ENCODE data around the gene TMEM126B. TPM values are rescaled to one million over a fixed set of nuclear protein-coding genes. Genes with fewer than 3 reads are reported as not detected.

The TMEM126B gene
- total RNA-seq, 1 experiment from 2014 or later, result 38.1 TPM

GRCh38 chr11:85656777-85657176 lies 28.4 kb downstream of the TMEM126B start:
- BruUV-seq (replicated peaks), result no TSS peak
- Histone ChIP-seq H3K79me2 (ENCODE audit: low read depth) (peaks cover 60% of the 10 kb centered on the region), H3K4me3 (no peak overlapping the region), H3K36me3 (ENCODE audit: low read depth) (peaks cover 65% of the 10 kb centered on the region), H3K9me2 (ENCODE audit: insufficient read depth) (no peaks in the 10 kb centered on the region), H3K9me3 (ENCODE audit: insufficient read depth, low read depth) (no peaks in the 10 kb centered on the region), H4K20me1 (ENCODE audit: insufficient read depth) (peaks cover 54% of the 10 kb centered on the region), H3K27me3 (ENCODE audit: insufficient read depth, low read depth) (no peaks in the 10 kb centered on the region), H3K27ac (peak overlapping the region; percentile 20; the same call in 1 of the 2 replicates), H3K4me1 (replicated peaks; ENCODE audit: insufficient read depth) (peaks cover 44% of the 10 kb centered on the region), H2AFZ (no peak overlapping the region), H3F3A (ENCODE audit: insufficient read depth, low read depth) (peaks cover 75% of the 10 kb centered on the region), H3K4me2 (no peak overlapping the region)
- TF ChIP-seq EZH2 (IDR thresholded peaks at IDR 0.05; ENCODE audit: low read depth) (no peak), CTCF (conservative IDR thresholded peaks at IDR 0.05) (no peak)
- CTCF ChIA-PET, result no interaction called here
- DNase-seq, result no peak
- POLR2A ChIA-PET (ENCODE audit: unreplicated experiment), result interaction anchor here (0.5 kb wide), 1 partner anchor 975 kb away, joined by 4 read pairs; no protein-coding TSS in a partner anchor
- intact Hi-C loops (cut with micrococcal nuclease; ENCODE audit: unreplicated experiment), result no loop called here

GRCh38 chr11:85658180-85658579 lies 29.8 kb downstream of the TMEM126B start:
- BruUV-seq (replicated peaks), result no TSS peak
- H4K20me1 ChIP-seq (ENCODE audit: insufficient read depth), result peaks cover 68% of the 10 kb centered on the region

GRCh38 chr11:85661972-85662664 lies 33.7 kb downstream of the TMEM126B start:
- Histone ChIP-seq H3F3A (ENCODE audit: insufficient read depth, low read depth) (peaks cover 36% of the 10 kb centered on the region), H3K4me1 (replicated peaks; ENCODE audit: insufficient read depth) (peaks cover 48% of the 10 kb centered on the region), H3K27ac (no peak overlapping the region), H3K9me2 (ENCODE audit: insufficient read depth) (no peaks in the 10 kb centered on the region), H3K27me3 (ENCODE audit: insufficient read depth, low read depth) (no peaks in the 10 kb centered on the region), H3K79me2 (ENCODE audit: low read depth) (peaks cover 78% of the 10 kb centered on the region), H3K36me3 (ENCODE audit: low read depth) (peaks cover 65% of the 10 kb centered on the region), H2AFZ (no peak overlapping the region), H3K4me3 (peak overlapping the region; percentile 98), H3K4me2 (peak overlapping the region; percentile 98), H3K9me3 (ENCODE audit: insufficient read depth, low read depth) (no peaks in the 10 kb centered on the region), H4K20me1 (ENCODE audit: insufficient read depth) (peaks cover 68% of the 10 kb centered on the region)
- no peak for TF ChIP-seq CTCF (conservative IDR thresholded peaks at IDR 0.05)
- TF ChIP-seq EZH2 (IDR thresholded peaks at IDR 0.05; ENCODE audit: low read depth), result no peak
- POLR2A ChIA-PET (ENCODE audit: unreplicated experiment), result interaction anchor here (0.6 kb wide), 1 partner anchor 27 kb away, joined by 8 read pairs; no protein-coding TSS in a partner anchor
- CTCF ChIA-PET, result interaction anchor here (0.6 kb wide), 1 partner anchor 57 kb away, joined by 3 read pairs; no protein-coding TSS in a partner anchor
- DNase-seq, result no peak
- intact Hi-C loops (cut with micrococcal nuclease; ENCODE audit: unreplicated experiment), result loop anchor here (5.0 to 10.0 kb wide), 3 partner anchors 183 to 1760 kb away; partner anchors contain the start of gene EED
- BruUV-seq (replicated peaks), result no TSS peak

More at GRCh38 chr11:85658180-85658579, 29.8 kb downstream of the TMEM126B start:
- Histone ChIP-seq H3F3A (ENCODE audit: insufficient read depth, low read depth) (peaks cover 64% of the 10 kb centered on the region), H3K9me3 (ENCODE audit: insufficient read depth, low read depth) (no peaks in the 10 kb centered on the region), H3K27me3 (ENCODE audit: insufficient read depth, low read depth) (no peaks in the 10 kb centered on the region), H3K36me3 (ENCODE audit: low read depth) (peaks cover 78% of the 10 kb centered on the region), H3K9me2 (ENCODE audit: insufficient read depth) (no peaks in the 10 kb centered on the region), H3K4me2 (no peak overlapping the region), H3K4me3 (no peak overlapping the region), H3K27ac (peak overlapping the region; percentile 3; the same call in 1 of the 2 replicates), H3K79me2 (ENCODE audit: low read depth) (peaks cover 74% of the 10 kb centered on the region), H2AFZ (no peak overlapping the region), H3K4me1 (replicated peaks; ENCODE audit: insufficient read depth) (peaks cover 51% of the 10 kb centered on the region)
- POLR2A ChIA-PET (ENCODE audit: unreplicated experiment), result no interaction called here
- DNase-seq, result no peak
- no peak for TF ChIP-seq CTCF (conservative IDR thresholded peaks at IDR 0.05)
- TF ChIP-seq EZH2 (IDR thresholded peaks at IDR 0.05; ENCODE audit: low read depth), result no peak
- intact Hi-C loops (cut with micrococcal nuclease; ENCODE audit: unreplicated experiment), result no loop called here
- CTCF ChIA-PET, result no interaction called here

Data from PC-9 (cell line).